OCI-LY1 (cell line): ENCODE results near the gene VSX2.

Experiments used
- H2AFZ ChIP-seq: fragments of 200-600 bp; sonication (generic), shearing (Covaris generic); 2 replicates; pipeline ENCODE4 v1.6.0; 2014; ENCODE audit warnings: antibody characterized with exemption, mild to moderate bottlenecking, low read length
- H3F3A ChIP-seq: fragments of 200-600 bp; sonication (generic), shearing (Covaris generic); 2 replicates; pipeline ENCODE4 v1.6.0; 2014; ENCODE audit warnings: mild to moderate bottlenecking, antibody characterized with exemption, low read length, moderate library complexity; ENCODE audit not compliant: insufficient read depth
- H3K27ac ChIP-seq: fragments of 200-600 bp; sonication (generic); 2 replicates; pipeline ENCODE4 v1.5.1; 2014; ENCODE audit warnings: low read length, mixed run types, mild to moderate bottlenecking, low read depth; ENCODE audit not compliant: poor library complexity, severe bottlenecking
- H3K27me3 ChIP-seq: fragments of 200-600 bp; sonication (generic); 2 replicates; pipeline ENCODE4 v1.6.0; 2014; ENCODE audit warnings: antibody characterized with exemption, mild to moderate bottlenecking, low read length, moderate library complexity; ENCODE audit not compliant: insufficient read depth
- H3K36me3 ChIP-seq: fragments of 200-600 bp; sonication (generic); 2 replicates; pipeline ENCODE4 v1.6.1; 2014; ENCODE audit warnings: mild to moderate bottlenecking, antibody characterized with exemption, low read length, moderate library complexity, mixed read lengths; ENCODE audit not compliant: insufficient read depth
- H3K4me1 ChIP-seq: fragments of 200-600 bp; sonication (generic); 2 replicates; pipeline ENCODE4 v1.5.1; 2014; ENCODE audit warnings: mild to moderate bottlenecking, low read length, moderate library complexity; ENCODE audit not compliant: insufficient read depth, severe bottlenecking
- H3K4me2 ChIP-seq: fragments of 200-600 bp; sonication (generic), shearing (Covaris generic); 2 replicates; pipeline ENCODE4 v1.6.1; 2014; ENCODE audit warnings: low read length
- H3K4me3 ChIP-seq: fragments of 200-600 bp; sonication (generic); 2 replicates; pipeline ENCODE4 v1.5.1; 2014; ENCODE audit warnings: low read length, low read depth, mild to moderate bottlenecking, mixed read lengths; ENCODE audit not compliant: poor library complexity, severe bottlenecking
- H3K79me2 ChIP-seq: fragments of 200-600 bp; shearing (Covaris generic); 2 replicates; pipeline ENCODE4 v1.6.1; 2016; ENCODE audit warnings: mixed run types, low read length, mixed read lengths; ENCODE audit not compliant: insufficient read depth
- H3K9ac ChIP-seq: fragments of 200-600 bp; sonication (generic), shearing (Covaris generic); 2 replicates; pipeline ENCODE4 v1.6.1; 2014; ENCODE audit warnings: mild to moderate bottlenecking, low read length, mixed read lengths
- H3K9me2 ChIP-seq: fragments of 200-600 bp; sonication (generic), shearing (Covaris generic); 2 replicates; pipeline ENCODE4 v1.6.1; 2014; ENCODE audit warnings: low read depth, mild to moderate bottlenecking, low read length, mixed read lengths
- H3K9me3 ChIP-seq: fragments of 200-600 bp; shearing (Covaris generic); 2 replicates; pipeline ENCODE4 v1.6.1; 2014; ENCODE audit warnings: low read length, mixed read lengths
- H4K20me1 ChIP-seq: fragments of 200-600 bp; sonication (generic), shearing (Covaris generic); 2 replicates; pipeline ENCODE4 v1.6.0; 2016; ENCODE audit warnings: mild to moderate bottlenecking, low read length; ENCODE audit not compliant: insufficient read depth
- EZH2 ChIP-seq: fragments of 200-600 bp; sonication (generic), shearing (Covaris generic); IDR thresholded peaks from 2 replicates; pipeline ENCODE4 v1.8.0; 2017; ENCODE audit warnings: borderline replicate concordance, mixed run types, mild to moderate bottlenecking, antibody characterized with exemption, low read length, moderate library complexity, mixed read lengths
- TF ChIP-seq, protein P1 (sequence below): fragments of 200-600 bp; sonication (generic), shearing (Covaris generic); IDR thresholded peaks from 2 replicates; pipeline ENCODE4 v1.5.1; 2017; ENCODE audit warnings: mild to moderate bottlenecking, antibody characterized with exemption, low read length, moderate library complexity, mixed read lengths

Gene VSX2

DNA sequence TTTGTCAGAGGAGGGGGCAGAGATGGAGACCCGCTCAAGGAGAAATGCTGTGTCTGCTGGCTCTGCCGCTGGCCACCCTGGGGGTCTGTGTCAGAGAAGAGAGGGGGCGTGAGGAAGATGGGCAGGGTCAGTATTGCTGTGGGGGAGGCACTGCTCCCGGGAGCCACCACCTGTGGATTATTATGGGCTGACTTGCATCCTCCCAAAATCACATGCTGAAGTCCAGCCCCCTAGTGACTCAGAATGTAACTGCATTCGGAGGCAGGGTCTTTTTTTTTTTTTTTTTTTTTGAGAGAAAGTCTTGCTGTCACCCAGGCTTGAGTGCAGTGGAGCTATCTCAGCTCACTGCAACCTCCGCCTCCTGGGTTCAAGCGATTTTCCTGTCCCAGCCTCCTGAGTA, 51.2 kb downstream of the VSX2 start:
- H4K20me1 ChIP-seq = no peaks in the 10 kb centered on the region
- no peak for TF ChIP-seq EZH2
- TF ChIP-seq, protein P1, sequence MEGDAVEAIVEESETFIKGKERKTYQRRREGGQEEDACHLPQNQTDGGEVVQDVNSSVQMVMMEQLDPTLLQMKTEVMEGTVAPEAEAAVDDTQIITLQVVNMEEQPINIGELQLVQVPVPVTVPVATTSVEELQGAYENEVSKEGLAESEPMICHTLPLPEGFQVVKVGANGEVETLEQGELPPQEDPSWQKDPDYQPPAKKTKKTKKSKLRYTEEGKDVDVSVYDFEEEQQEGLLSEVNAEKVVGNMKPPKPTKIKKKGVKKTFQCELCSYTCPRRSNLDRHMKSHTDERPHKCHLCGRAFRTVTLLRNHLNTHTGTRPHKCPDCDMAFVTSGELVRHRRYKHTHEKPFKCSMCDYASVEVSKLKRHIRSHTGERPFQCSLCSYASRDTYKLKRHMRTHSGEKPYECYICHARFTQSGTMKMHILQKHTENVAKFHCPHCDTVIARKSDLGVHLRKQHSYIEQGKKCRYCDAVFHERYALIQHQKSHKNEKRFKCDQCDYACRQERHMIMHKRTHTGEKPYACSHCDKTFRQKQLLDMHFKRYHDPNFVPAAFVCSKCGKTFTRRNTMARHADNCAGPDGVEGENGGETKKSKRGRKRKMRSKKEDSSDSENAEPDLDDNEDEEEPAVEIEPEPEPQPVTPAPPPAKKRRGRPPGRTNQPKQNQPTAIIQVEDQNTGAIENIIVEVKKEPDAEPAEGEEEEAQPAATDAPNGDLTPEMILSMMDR = peak; percentile 60
- H2AFZ ChIP-seq = no peak overlapping the region
- no peak overlapping the region for H3K27ac ChIP-seq
- no peak overlapping the region for H3K9ac ChIP-seq
- H3K9me3 ChIP-seq = no peaks in the 10 kb centered on the region
- H3K36me3 ChIP-seq = peaks cover 39% of the 10 kb centered on the region
- no peaks in the 10 kb centered on the region for H3F3A ChIP-seq
- H3K27me3 ChIP-seq = no peaks in the 10 kb centered on the region
- H3K79me2 ChIP-seq = no peaks in the 10 kb centered on the region
- H3K4me2 ChIP-seq = no peak overlapping the region
- no peaks in the 10 kb centered on the region for H3K4me1 ChIP-seq
- no peak overlapping the region for H3K4me3 ChIP-seq
- no peaks in the 10 kb centered on the region for H3K9me2 ChIP-seq

DNA sequence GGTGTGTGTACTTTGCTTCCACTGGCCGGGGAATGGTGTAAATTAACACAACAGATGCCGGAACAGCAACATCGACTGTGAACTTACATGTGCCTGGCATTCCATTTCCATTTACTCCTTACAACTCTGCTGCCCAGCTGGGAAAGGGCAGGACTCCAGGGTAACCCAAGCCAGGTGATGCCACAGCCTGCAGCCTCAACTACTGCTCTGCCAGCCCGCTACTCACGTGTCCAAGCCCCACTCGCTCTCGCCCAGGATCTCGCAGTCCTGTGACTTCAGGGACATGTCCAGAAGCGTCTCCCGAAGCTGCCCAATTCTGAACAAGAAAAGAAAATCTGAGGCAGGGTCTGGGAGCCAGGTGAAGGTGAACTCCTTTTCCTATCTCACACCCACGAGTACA, 52.8 kb downstream of the VSX2 start:
- no peaks in the 10 kb centered on the region for H3K9me2 ChIP-seq
- H3K79me2 ChIP-seq = no peaks in the 10 kb centered on the region
- no peak overlapping the region for H3K27ac ChIP-seq
- H3K9me3 ChIP-seq = no peaks in the 10 kb centered on the region
- no peaks in the 10 kb centered on the region for H3K4me1 ChIP-seq
- no peaks in the 10 kb centered on the region for H3F3A ChIP-seq
- TF ChIP-seq, protein P1 = no peak
- TF ChIP-seq EZH2 = no peak
- no peak overlapping the region for H3K4me2 ChIP-seq
- no peak overlapping the region for H3K4me3 ChIP-seq
- H2AFZ ChIP-seq = no peak overlapping the region
- H3K27me3 ChIP-seq = no peaks in the 10 kb centered on the region
- no peak overlapping the region for H3K9ac ChIP-seq
- no peaks in the 10 kb centered on the region for H4K20me1 ChIP-seq
- peaks cover 42% of the 10 kb centered on the region for H3K36me3 ChIP-seq

DNA sequence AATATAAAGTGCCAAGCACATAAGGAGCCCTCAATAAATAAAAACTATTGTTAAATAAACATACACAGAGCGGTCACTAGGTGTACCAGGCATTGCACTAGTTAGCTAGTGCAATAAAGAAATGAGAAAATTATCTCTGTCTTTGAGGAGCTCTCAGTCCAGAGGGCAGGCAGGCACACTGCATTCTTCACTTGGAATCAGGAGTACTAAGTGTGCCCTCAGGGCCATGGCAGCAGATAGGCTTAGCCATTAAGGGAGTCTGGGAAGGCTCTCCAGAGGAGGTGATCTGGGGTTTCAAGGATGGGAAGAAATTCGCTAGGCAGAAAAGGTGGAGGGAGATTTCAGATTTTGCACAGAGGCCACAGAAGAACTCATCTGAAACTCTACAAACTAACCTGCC, 54.4 kb downstream of the VSX2 start:
- peaks cover 41% of the 10 kb centered on the region for H3K36me3 ChIP-seq
- no peaks in the 10 kb centered on the region for H3K9me2 ChIP-seq
- no peaks in the 10 kb centered on the region for H3F3A ChIP-seq
- no peak overlapping the region for H3K4me2 ChIP-seq
- H3K79me2 ChIP-seq = no peaks in the 10 kb centered on the region
- no peak overlapping the region for H2AFZ ChIP-seq
- H3K9me3 ChIP-seq = no peaks in the 10 kb centered on the region
- TF ChIP-seq, protein P1 = no peak
- no peak for TF ChIP-seq EZH2
- no peaks in the 10 kb centered on the region for H3K27me3 ChIP-seq
- no peak overlapping the region for H3K4me3 ChIP-seq
- no peaks in the 10 kb centered on the region for H4K20me1 ChIP-seq
- no peaks in the 10 kb centered on the region for H3K4me1 ChIP-seq
- H3K9ac ChIP-seq = no peak overlapping the region
- H3K27ac ChIP-seq = no peak overlapping the region
